OCI-LY3 (cell line): Measurements from ENCODE around the gene FAM107B.

Experiments
- H2AFZ ChIP-seq: fragments of 200-600, 300-600 bp; shearing (Covaris generic); 2 replicates; pipeline ENCODE4 v1.6.0; 2014; ENCODE audit warnings: antibody characterized with exemption, low read depth, low read length
- H3K27ac ChIP-seq: fragments of 200-600, 300-600 bp; sonication (generic); 2 replicates; pipeline ENCODE4 v1.5.1; 2014; ENCODE audit warnings: mild to moderate bottlenecking, low read length, moderate library complexity, mixed read lengths
- H3K27me3 ChIP-seq: fragments of 200-600, 300-600 bp; sonication (generic); 2 replicates; pipeline ENCODE4 v1.6.1; 2014; ENCODE audit warnings: low read depth, low read length, mixed read lengths
- H3K36me3 ChIP-seq: fragments of 200-600, 300-600 bp; sonication (generic); replicated peaks from 2 replicates; pipeline ENCODE3; 2014; ENCODE audit warnings: low read depth, low read length, mixed read lengths
- H3K4me1 ChIP-seq: fragments of 300-600, 200-600 bp; sonication (generic); 2 replicates; pipeline ENCODE4 v1.6.1; 2014; ENCODE audit warnings: low read length, mixed read lengths
- H3K4me2 ChIP-seq: fragments of 200-600, 300-600 bp; sonication (generic); 2 replicates; pipeline ENCODE4 v1.6.1; 2014; ENCODE audit warnings: low read length, mixed read lengths
- H3K4me3 ChIP-seq: fragments of 300-600, 200-600 bp; sonication (generic); 2 replicates; pipeline ENCODE4 v1.5.1; 2014; ENCODE audit warnings: antibody characterized with exemption, mild to moderate bottlenecking, low read length, moderate library complexity
- H3K79me2 ChIP-seq: fragments of 300-600, 200-600 bp; shearing (Covaris generic); 2 replicates; pipeline ENCODE4 v1.6.1; 2014; ENCODE audit warnings: mild to moderate bottlenecking, low read length, mixed read lengths
- H3K9ac ChIP-seq: fragments of 300-600, 200-600 bp; shearing (Covaris generic); 2 replicates; pipeline ENCODE4 v1.6.0; 2014; ENCODE audit warnings: mild to moderate bottlenecking, low read length, moderate library complexity
- H3K9me3 ChIP-seq: fragments of 200-600, 300-600 bp; shearing (Covaris generic); 2 replicates; pipeline ENCODE4 v1.6.1; 2014; ENCODE audit warnings: low read length, mixed read lengths; ENCODE audit not compliant: insufficient read depth
- H4K20me1 ChIP-seq: fragments of 200-600, 300-600 bp; sonication (generic); 2 replicates; pipeline ENCODE4 v1.6.1; 2016; ENCODE audit warnings: low read length, mixed read lengths; ENCODE audit not compliant: insufficient read depth
- CTCF ChIP-seq: fragments of 200-600, 300-600 bp; sonication (generic); IDR thresholded peaks from 2 replicates; pipeline ENCODE4 v1.5.1; 2014; ENCODE audit warnings: antibody characterized with exemption, low read length, low read depth
- EZH2phosphoT487 ChIP-seq: fragments of 200-600 bp; shearing (Covaris generic); IDR thresholded peaks from 2 replicates; pipeline ENCODE4 v1.6.1; 2018; ENCODE audit warnings: antibody characterized with exemption, mixed run types, low read depth

The FAM107B gene

GRCh38 chr10:14801723-14802122 is 27.0 kb upstream of the FAM107B start:
- no peak overlapping the region for H2AFZ ChIP-seq
- H3K36me3 ChIP-seq: no peaks in the 10 kb centered on the region
- TF ChIP-seq CTCF (no peak), EZH2phosphoT487 (no peak)
- no peaks in the 10 kb centered on the region for H3K9me3 ChIP-seq
- no peaks in the 10 kb centered on the region for H4K20me1 ChIP-seq
- H3K27ac ChIP-seq: no peak overlapping the region
- H3K4me1 ChIP-seq: peaks cover 13% of the 10 kb centered on the region
- no peak overlapping the region for H3K4me2 ChIP-seq
- H3K4me3 ChIP-seq: no peak overlapping the region
- H3K79me2 ChIP-seq: no peaks in the 10 kb centered on the region
- H3K27me3 ChIP-seq: no peaks in the 10 kb centered on the region
- H3K9ac ChIP-seq: no peak overlapping the region

- TF ChIP-seq CTCF (no peak), EZH2phosphoT487 (no peak)
- H4K20me1 ChIP-seq: no peaks in the 10 kb centered on the region
- H3K4me3 ChIP-seq: no peak overlapping the region
- H3K9ac ChIP-seq: no peak overlapping the region
- H3K4me1 ChIP-seq: peaks cover 13% of the 10 kb centered on the region
- H3K4me2 ChIP-seq: peak overlapping the region; percentile 52
- no peaks in the 10 kb centered on the region for H3K79me2 ChIP-seq
- H2AFZ ChIP-seq: no peak overlapping the region
- no peaks in the 10 kb centered on the region for H3K9me3 ChIP-seq
- H3K36me3 ChIP-seq: no peaks in the 10 kb centered on the region
- no peaks in the 10 kb centered on the region for H3K27me3 ChIP-seq
- H3K27ac ChIP-seq: no peak overlapping the region
These were observed 25.7 kb upstream of the FAM107B start for GRCh38 chr10:14800397-14800796.

- no peaks in the 10 kb centered on the region for H4K20me1 ChIP-seq
- no peak overlapping the region for H3K27ac ChIP-seq
- no peak overlapping the region for H3K4me2 ChIP-seq
- no peak overlapping the region for H3K4me3 ChIP-seq
- H3K4me1 ChIP-seq: peaks cover 13% of the 10 kb centered on the region
- TF ChIP-seq CTCF (no peak), EZH2phosphoT487 (no peak)
- no peaks in the 10 kb centered on the region for H3K27me3 ChIP-seq
- no peak overlapping the region for H2AFZ ChIP-seq
- H3K9ac ChIP-seq: no peak overlapping the region
- H3K9me3 ChIP-seq: no peaks in the 10 kb centered on the region
- H3K79me2 ChIP-seq: no peaks in the 10 kb centered on the region
- no peaks in the 10 kb centered on the region for H3K36me3 ChIP-seq
These were observed 23.9 kb upstream of the FAM107B start for GRCh38 chr10:14798636-14799035.

- Histone ChIP-seq H3K79me2 (no peaks in the 10 kb centered on the region), H3K27me3 (no peaks in the 10 kb centered on the region), H3K36me3 (no peaks in the 10 kb centered on the region), H3K4me2 (no peak overlapping the region), H3K4me3 (no peak overlapping the region), H3K4me1 (no peaks in the 10 kb centered on the region), H3K9me3 (no peaks in the 10 kb centered on the region), H3K27ac (no peak overlapping the region), H4K20me1 (no peaks in the 10 kb centered on the region), H2AFZ (no peak overlapping the region), H3K9ac (no peak overlapping the region)
- TF ChIP-seq CTCF (no peak), EZH2phosphoT487 (no peak)
These were observed 13.2 kb upstream of the FAM107B start for GRCh38 chr10:14787938-14788337.
